IPS DF 6.9 (cell line): ENCODE results near the gene GFI1B.
A peak's percentile ranks its signal among the peaks of the same experiment; 100 is the strongest.

Experiments used
- DNase-seq: peaks from one replicate; pipeline ENCODE4 v3.0.0-alpha.2; 2013; ENCODE audit warnings: low read depth, low spot score
- H3K27ac ChIP-seq: one replicate; pipeline ENCODE4 v1.5.1; 2013; ENCODE audit warnings: low read length, control low read depth
- H3K27me3 ChIP-seq: 2 replicates; pipeline ENCODE4 v1.6.1; 2013; ENCODE audit warnings: mild to moderate bottlenecking, low read length; ENCODE audit not compliant: control insufficient read depth, insufficient read depth
- H3K36me3 ChIP-seq: 2 replicates; pipeline ENCODE4 v1.6.1; 2013; ENCODE audit warnings: low read length; ENCODE audit not compliant: control insufficient read depth, insufficient read depth
- H3K4me1 ChIP-seq: 2 replicates; pipeline ENCODE4 v1.6.1; 2013; ENCODE audit warnings: low read length; ENCODE audit not compliant: control insufficient read depth, insufficient read depth
- H3K4me3 ChIP-seq: 2 replicates; pipeline ENCODE4 v1.5.1; 2013; ENCODE audit warnings: mild to moderate bottlenecking, low read length
- H3K9me3 ChIP-seq: 2 replicates; pipeline ENCODE4 v1.6.1; 2013; ENCODE audit warnings: low read length, inconsistent platforms; ENCODE audit not compliant: control insufficient read depth, insufficient read depth
- WGBS: extraction: QIAGEN DNeasy Blood & Tissue Kit; methylation state at CpG from one replicate; pipeline ENCODE4 v1.1.7; 2013; ENCODE audit warnings: mixed read lengths, missing lambda C conversion rate; ENCODE audit not compliant: insufficient read length, insufficient coverage; 5-methylcytosine and 5-hydroxymethylcytosine counted together

The GFI1B gene

GRCh38 chr9:133009906-133010582 lies 31.6 kb downstream of the GFI1B start:
- Histone ChIP-seq H3K9me3 (no peaks in the 10 kb centered on the region), H3K27ac (no peak overlapping the region), H3K4me1 (no peaks in the 10 kb centered on the region), H3K36me3 (no peaks in the 10 kb centered on the region), H3K4me3 (no peak overlapping the region), H3K27me3 (no peaks in the 10 kb centered on the region; the same call in 1 of the 2 replicates)
- DNase-seq, result no peak
- no CpG with 5 or more reads among the region's 5 CpGs for WGBS

GRCh38 chr9:133014696-133015095 lies 36.2 kb downstream of the GFI1B start:
- Histone ChIP-seq H3K27me3 (no peaks in the 10 kb centered on the region; the same call in 1 of the 2 replicates), H3K9me3 (no peaks in the 10 kb centered on the region), H3K27ac (no peak overlapping the region), H3K4me3 (no peak overlapping the region), H3K36me3 (no peaks in the 10 kb centered on the region), H3K4me1 (no peaks in the 10 kb centered on the region)
- no peak for DNase-seq
- no CpG with 5 or more reads among the region's 5 CpGs for WGBS

- no peak overlapping the region for H3K4me3 ChIP-seq
- H3K9me3 ChIP-seq, result no peaks in the 10 kb centered on the region
- no CpG with 5 or more reads among the region's 26 CpGs for WGBS
- no peaks in the 10 kb centered on the region for H3K27me3 ChIP-seq
- no peaks in the 10 kb centered on the region for H3K4me1 ChIP-seq
- H3K36me3 ChIP-seq, result no peaks in the 10 kb centered on the region
- no peak for DNase-seq
- H3K27ac ChIP-seq, result no peak overlapping the region
Observed at GRCh38 chr9:133023117-133023890, 44.8 kb downstream of the GFI1B start.

- no peak overlapping the region for H3K4me3 ChIP-seq
- H3K27me3 ChIP-seq, result no peaks in the 10 kb centered on the region
- no peaks in the 10 kb centered on the region for H3K9me3 ChIP-seq
- WGBS, result no CpG with 5 or more reads among the region's 3 CpGs
- DNase-seq, result no peak
- peaks cover 1% of the 10 kb centered on the region; the same call in 1 of the 2 replicates for H3K4me1 ChIP-seq
- no peaks in the 10 kb centered on the region for H3K36me3 ChIP-seq
- no peak overlapping the region for H3K27ac ChIP-seq
Observed at GRCh38 chr9:133026426-133026825, 47.9 kb downstream of the GFI1B start.

GRCh38 chr9:133027134-133027533 lies 48.6 kb downstream of the GFI1B start:
- H3K9me3 ChIP-seq, result no peaks in the 10 kb centered on the region
- H3K27me3 ChIP-seq, result no peaks in the 10 kb centered on the region
- H3K4me1 ChIP-seq, result peaks cover 4% of the 10 kb centered on the region
- H3K4me3 ChIP-seq, result no peak overlapping the region
- H3K27ac ChIP-seq, result no peak overlapping the region
- no CpG with 5 or more reads among the region's 5 CpGs for WGBS
- no peak for DNase-seq
- H3K36me3 ChIP-seq, result no peaks in the 10 kb centered on the region

- H3K36me3 ChIP-seq, result no peaks in the 10 kb centered on the region
- H3K27me3 ChIP-seq, result no peaks in the 10 kb centered on the region
- H3K4me3 ChIP-seq, result no peak overlapping the region
- no peak overlapping the region for H3K27ac ChIP-seq
- H3K4me1 ChIP-seq, result peaks cover 4% of the 10 kb centered on the region
- WGBS, result no CpG with 5 or more reads among the region's 3 CpGs
- no peak for DNase-seq
- H3K9me3 ChIP-seq, result no peaks in the 10 kb centered on the region
Observed at GRCh38 chr9:133028221-133028620, 49.7 kb downstream of the GFI1B start.

GRCh38 chr9:133029994-133030316 lies 51.5 kb downstream of the GFI1B start:
- Histone ChIP-seq H3K4me1 (peaks cover 4% of the 10 kb centered on the region), H3K27ac (no peak overlapping the region), H3K27me3 (no peaks in the 10 kb centered on the region), H3K36me3 (no peaks in the 10 kb centered on the region), H3K9me3 (no peaks in the 10 kb centered on the region), H3K4me3 (peak overlapping the region; percentile 97)
- no CpG with 5 or more reads among the region's 28 CpGs for WGBS
- DNase-seq, result no peak

- H3K27ac ChIP-seq, result no peak within 1 kb of the TSS
- H3K4me1 ChIP-seq, result peaks cover 4% of the 10 kb centered on the region
- H3K4me3 ChIP-seq, result peak within 1 kb of the TSS; percentile 98
- DNase-seq, result peak; percentile 94
- no CpG with 5 or more reads among the region's 63 CpGs for WGBS
- H3K36me3 ChIP-seq, result no peaks in the 10 kb centered on the region
- H3K27me3 ChIP-seq, result no peaks in the 10 kb centered on the region
- no peaks in the 10 kb centered on the region for H3K9me3 ChIP-seq
Observed at GRCh38 chr9:133030317-133031129, 52.0 kb downstream of the GFI1B start, which contains the start of gene GTF3C5. GTF3C5 (plus strand) TSS chr9:133030997; CDS start chr9:133031012, 15 bp downstream.

GRCh38 chr9:133031130-133031422 lies 52.6 kb downstream of the GFI1B start:
- H3K4me1 ChIP-seq, result peaks cover 4% of the 10 kb centered on the region
- no peaks in the 10 kb centered on the region for H3K36me3 ChIP-seq
- no peak overlapping the region for H3K27ac ChIP-seq
- no CpG with 5 or more reads among the region's 16 CpGs for WGBS
- no peaks in the 10 kb centered on the region for H3K9me3 ChIP-seq
- H3K4me3 ChIP-seq, result peak overlapping the region; percentile 98; the same call in 1 of the 2 replicates
- no peak for DNase-seq
- H3K27me3 ChIP-seq, result no peaks in the 10 kb centered on the region

GRCh38 chr9:133031496-133031911 lies 53.0 kb downstream of the GFI1B start:
- no peaks in the 10 kb centered on the region for H3K9me3 ChIP-seq
- DNase-seq, result no peak
- peak overlapping the region; percentile 98; the same call in 1 of the 2 replicates for H3K4me3 ChIP-seq
- peaks cover 4% of the 10 kb centered on the region for H3K4me1 ChIP-seq
- no peak overlapping the region for H3K27ac ChIP-seq
- no peaks in the 10 kb centered on the region for H3K27me3 ChIP-seq
- WGBS, result no CpG with 5 or more reads among the region's 10 CpGs
- H3K36me3 ChIP-seq, result no peaks in the 10 kb centered on the region
